ENCODE measurements around the gene LOC128125822.
A peak's percentile ranks its signal among the peaks of the same experiment; 100 is the strongest.
"Not testable (repeated sequence)": the region's sequence is repeated elsewhere in the genome, so short reads cannot be mapped to it uniquely, and the experiment has no call there.

LOC128125822 gene

GRCh38 chr6:63576147-63576772 lies 4.0 kb downstream of the LOC128125822 start:
- DNase-seq (ENCODE audit: low read depth, low spot score) = no peak
- in situ Hi-C loops (cut with HindIII; ENCODE audit: low pct_unique_long_range_greater_than_20kb, low sequenced_read_pairs) = no loop called here

- in situ Hi-C loops (cut with HindIII; ENCODE audit: low pct_unique_long_range_greater_than_20kb, low sequenced_read_pairs) = no loop called here
- DNase-seq (ENCODE audit: low read depth, low spot score) = no peak
These were observed 4.9 kb downstream of the LOC128125822 start for GRCh38 chr6:63576985-63577712.

GRCh38 chr6:63578757-63579156 lies 6.5 kb downstream of the LOC128125822 start:
- no peak for DNase-seq (ENCODE audit: low read depth, low spot score)
- in situ Hi-C loops (cut with HindIII; ENCODE audit: low pct_unique_long_range_greater_than_20kb, low sequenced_read_pairs) = no loop called here

GRCh38 chr6:63579937-63580703 lies 7.8 kb downstream of the LOC128125822 start:
- in situ Hi-C loops (cut with HindIII; ENCODE audit: low pct_unique_long_range_greater_than_20kb, low sequenced_read_pairs) = no loop called here

DNA sequence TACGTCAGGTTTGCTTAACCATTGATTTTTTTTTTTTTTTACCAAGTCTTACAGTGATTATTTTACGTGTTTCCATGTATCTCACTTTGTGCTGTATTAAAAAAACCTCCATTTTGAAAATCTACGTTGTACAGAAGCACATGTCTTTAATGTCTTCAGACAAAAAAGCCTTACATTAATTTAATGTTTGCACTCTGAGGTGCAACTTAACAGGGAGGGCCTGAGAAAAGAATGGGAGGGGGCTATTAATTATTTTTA lies 8.4 kb downstream of the LOC128125822 start:
- no peak for DNase-seq (ENCODE audit: low read depth, low spot score)

More at GRCh38 chr6:63579937-63580703, 7.8 kb downstream of the LOC128125822 start:
- DNase-seq (ENCODE audit: low read depth, low spot score) = no peak

GRCh38 chr6:63581355-63582013 lies 9.2 kb downstream of the LOC128125822 start:
- in situ Hi-C loops (cut with HindIII; ENCODE audit: low pct_unique_long_range_greater_than_20kb, low sequenced_read_pairs) = no loop called here
- DNase-seq (ENCODE audit: low read depth, low spot score) = no peak

More for the DNA sequence above, 8.4 kb downstream of the LOC128125822 start:
- in situ Hi-C loops (cut with HindIII; ENCODE audit: low pct_unique_long_range_greater_than_20kb, low sequenced_read_pairs) = no loop called here

GRCh38 chr6:63582579-63583231 lies 10.4 kb downstream of the LOC128125822 start:
- in situ Hi-C loops (cut with HindIII; ENCODE audit: low pct_unique_long_range_greater_than_20kb, low sequenced_read_pairs) = no loop called here
- peak; percentile 44 for DNase-seq (ENCODE audit: low read depth, low spot score)

GRCh38 chr6:63584125-63584514 lies 11.8 kb downstream of the LOC128125822 start:
- no peak for DNase-seq (ENCODE audit: low read depth, low spot score)

DNA sequence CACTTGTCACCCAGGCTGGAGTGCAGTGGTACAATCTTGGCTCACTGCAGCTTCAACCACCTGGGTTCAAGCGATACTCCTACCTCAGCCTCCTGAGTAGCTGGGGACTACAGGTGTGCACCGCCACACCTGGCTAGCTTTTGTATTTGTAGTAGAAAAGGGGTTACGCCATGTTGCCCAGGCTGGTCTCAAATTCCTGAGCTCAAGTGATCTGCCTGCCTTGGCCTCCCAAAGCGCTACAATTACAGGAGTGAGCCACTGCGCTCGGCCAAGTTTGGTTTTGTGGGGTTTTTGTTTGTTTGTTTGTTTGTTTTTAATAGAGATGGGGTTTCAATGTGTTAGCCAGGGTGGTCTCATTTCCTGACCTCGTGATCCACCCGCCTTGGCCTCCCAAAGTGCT lies 12.3 kb downstream of the LOC128125822 start:
- DNase-seq (ENCODE audit: low read depth, low spot score) = no peak
- in situ Hi-C loops (cut with HindIII; ENCODE audit: low pct_unique_long_range_greater_than_20kb, low sequenced_read_pairs) = no loop called here

More at GRCh38 chr6:63584125-63584514, 11.8 kb downstream of the LOC128125822 start:
- in situ Hi-C loops (cut with HindIII; ENCODE audit: low pct_unique_long_range_greater_than_20kb, low sequenced_read_pairs) = no loop called here

GRCh38 chr6:63585652-63586051 lies 13.4 kb downstream of the LOC128125822 start:
- peak; percentile 51 for DNase-seq (ENCODE audit: low read depth, low spot score)
- in situ Hi-C loops (cut with HindIII; ENCODE audit: low pct_unique_long_range_greater_than_20kb, low sequenced_read_pairs) = not testable (repeated sequence)

- DNase-seq (ENCODE audit: low read depth, low spot score) = no peak
- in situ Hi-C loops (cut with HindIII; ENCODE audit: low pct_unique_long_range_greater_than_20kb, low sequenced_read_pairs) = no loop called here
These were observed 17.7 kb downstream of the LOC128125822 start for GRCh38 chr6:63589952-63590411.

DNA sequence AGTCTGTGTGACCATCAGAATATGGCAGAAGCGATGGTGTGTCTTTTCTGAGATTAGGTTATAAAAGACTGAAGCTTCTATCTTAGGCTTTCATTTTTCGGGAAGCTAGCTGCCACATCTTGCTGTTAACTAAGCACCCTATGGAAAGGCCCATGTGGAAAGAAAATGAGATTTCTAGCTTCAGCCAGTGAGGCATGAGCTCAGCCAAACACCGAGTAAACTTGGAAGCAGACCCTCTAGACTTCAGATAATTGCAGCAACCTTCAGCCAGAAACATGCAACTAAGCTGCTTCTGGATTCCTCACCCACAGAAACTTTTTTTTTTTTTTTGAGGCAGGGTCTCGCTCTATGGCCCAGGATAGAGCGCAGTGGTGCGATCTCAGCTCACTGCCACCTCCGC lies 20.6 kb downstream of the LOC128125822 start:
- DNase-seq (ENCODE audit: low read depth, low spot score) = no peak
- in situ Hi-C loops (cut with HindIII; ENCODE audit: low pct_unique_long_range_greater_than_20kb, low sequenced_read_pairs) = no loop called here

- DNase-seq (ENCODE audit: low read depth, low spot score) = peak; percentile 9
- in situ Hi-C loops (cut with HindIII; ENCODE audit: low pct_unique_long_range_greater_than_20kb, low sequenced_read_pairs) = no loop called here
These were observed 25.1 kb downstream of the LOC128125822 start for GRCh38 chr6:63597141-63598048.

DNA sequence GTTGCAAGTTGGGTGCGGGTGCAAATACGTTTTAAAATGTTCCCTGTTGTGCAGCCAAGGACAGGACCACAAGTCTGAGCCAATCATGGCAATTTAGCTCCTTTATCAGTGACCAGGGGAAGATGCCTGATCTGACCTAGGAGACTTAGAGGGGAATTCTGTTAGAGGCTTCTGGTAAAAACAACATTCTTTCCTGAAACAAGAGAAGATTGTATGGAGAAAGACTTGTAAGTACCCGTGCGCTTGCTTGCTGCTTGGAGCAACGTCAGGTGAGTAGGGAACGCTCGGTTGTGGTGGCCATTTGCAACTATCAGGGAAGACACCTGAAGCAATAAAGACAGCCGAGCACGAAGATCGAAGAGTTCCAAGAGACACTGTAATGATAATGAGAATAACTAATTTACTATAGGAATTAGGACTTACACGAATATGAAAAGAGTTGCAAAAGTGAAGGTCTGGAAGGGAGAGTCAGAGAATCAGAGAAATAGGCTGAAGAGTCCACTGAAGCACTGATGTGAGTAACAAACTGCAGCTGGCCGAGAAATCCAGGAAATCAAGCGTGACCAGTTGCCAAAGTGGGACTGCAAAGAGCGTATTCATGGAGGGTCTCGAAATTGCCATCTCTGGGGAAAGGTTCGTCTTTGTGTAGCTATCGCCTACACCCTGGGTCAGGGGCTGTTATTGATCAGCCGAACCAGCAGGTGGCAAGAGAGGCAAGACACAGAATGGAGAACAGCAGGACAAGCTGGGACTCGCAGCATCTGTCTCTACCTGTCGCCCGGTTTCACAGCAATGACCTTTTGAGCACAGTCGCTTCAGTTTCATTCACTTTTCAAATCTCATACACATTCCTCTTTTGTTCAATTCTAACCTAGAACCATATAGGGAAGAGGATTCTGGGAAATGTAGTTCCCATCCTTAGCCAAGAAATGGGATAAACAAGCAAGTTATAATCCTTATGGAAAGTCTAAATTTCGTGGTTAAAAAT lies 26.1 kb downstream of the LOC128125822 start:
- in situ Hi-C loops (cut with HindIII; ENCODE audit: low pct_unique_long_range_greater_than_20kb, low sequenced_read_pairs) = no loop called here
- peak; percentile 80 for DNase-seq (ENCODE audit: low read depth, low spot score)

- no peak for DNase-seq (ENCODE audit: low read depth, low spot score)
- in situ Hi-C loops (cut with HindIII; ENCODE audit: low pct_unique_long_range_greater_than_20kb, low sequenced_read_pairs) = no loop called here
These were observed 27.0 kb downstream of the LOC128125822 start for GRCh38 chr6:63599243-63599642.

GRCh38 chr6:63600136-63600535 lies 27.9 kb downstream of the LOC128125822 start:
- in situ Hi-C loops (cut with HindIII; ENCODE audit: low pct_unique_long_range_greater_than_20kb, low sequenced_read_pairs) = no loop called here
- DNase-seq (ENCODE audit: low read depth, low spot score) = no peak

Data from SK-MEL-5 (cell line).